Left hindlimb (tissue), 1 donor: ENCODE results near the gene PLSCR5.

Experiments used
- DNase-seq: peaks from one replicate; pipeline ENCODE4 v3.0.0-alpha.2; 2018

Gene PLSCR5

DNA sequence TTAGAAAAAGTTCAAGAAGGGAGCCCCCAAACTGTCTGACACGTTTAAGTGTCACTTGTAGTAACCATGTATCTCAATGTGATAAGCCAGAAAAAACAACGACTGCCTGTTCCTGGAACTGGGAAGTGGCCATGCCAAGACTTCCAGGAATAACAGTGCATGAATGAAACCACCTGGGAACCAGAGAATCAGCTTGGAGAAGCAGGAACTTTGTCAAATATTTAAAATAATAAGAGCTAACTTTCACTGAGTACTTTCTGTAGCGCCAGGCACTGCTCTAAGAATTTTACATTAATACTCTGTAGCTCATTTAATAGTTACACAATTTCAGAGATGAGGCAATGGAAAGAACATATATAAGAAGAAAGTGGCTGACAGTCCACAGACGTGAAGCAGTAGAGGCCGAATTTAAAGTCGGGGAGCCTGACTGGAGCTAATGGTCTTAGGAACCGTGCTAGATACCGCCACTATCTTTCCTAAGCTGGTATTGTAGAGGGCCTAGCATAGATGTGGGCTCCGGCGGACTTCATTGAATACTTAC lies 61.6 kb downstream of the PLSCR5 start:
- peak; percentile 57 for DNase-seq

DNA sequence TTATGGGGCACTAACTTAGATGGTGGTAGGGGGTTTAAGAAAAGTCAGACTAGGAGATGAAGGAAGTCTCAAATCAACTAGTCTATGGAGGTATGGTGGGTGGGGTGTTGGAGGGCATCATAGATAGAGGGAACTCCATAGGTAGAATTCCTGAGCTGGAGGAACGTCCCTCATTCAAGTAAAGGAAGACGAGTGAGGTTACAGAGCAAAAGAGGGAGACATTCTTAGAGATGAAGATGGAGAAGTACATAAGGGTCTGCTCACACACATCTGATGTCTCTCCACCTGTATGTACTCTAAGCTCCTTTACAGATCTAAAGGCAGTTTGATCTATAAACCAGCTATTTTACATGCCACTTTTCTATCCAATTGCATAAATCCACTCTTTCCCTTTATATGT lies 62.2 kb downstream of the PLSCR5 start:
- DNase-seq, result no peak

DNA sequence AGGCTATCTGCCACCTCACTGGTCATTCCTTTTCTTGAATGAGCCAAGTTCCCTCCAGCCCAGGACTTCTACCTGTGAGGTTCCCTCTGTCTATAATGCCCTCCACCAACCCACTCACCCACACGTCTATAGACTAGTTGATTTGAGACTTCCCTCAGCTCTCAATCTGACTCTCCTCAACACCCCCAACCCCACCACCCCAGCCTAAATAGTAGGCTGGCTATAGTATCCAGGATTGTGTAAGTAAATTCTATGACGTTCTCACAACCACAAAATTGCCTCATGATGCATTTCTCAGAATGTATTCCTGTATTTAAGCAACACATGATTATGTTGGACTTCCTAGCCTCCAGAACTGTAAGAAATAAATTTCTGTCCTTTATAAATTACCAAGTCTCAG lies 63.0 kb downstream of the PLSCR5 start:
- no peak for DNase-seq

DNA sequence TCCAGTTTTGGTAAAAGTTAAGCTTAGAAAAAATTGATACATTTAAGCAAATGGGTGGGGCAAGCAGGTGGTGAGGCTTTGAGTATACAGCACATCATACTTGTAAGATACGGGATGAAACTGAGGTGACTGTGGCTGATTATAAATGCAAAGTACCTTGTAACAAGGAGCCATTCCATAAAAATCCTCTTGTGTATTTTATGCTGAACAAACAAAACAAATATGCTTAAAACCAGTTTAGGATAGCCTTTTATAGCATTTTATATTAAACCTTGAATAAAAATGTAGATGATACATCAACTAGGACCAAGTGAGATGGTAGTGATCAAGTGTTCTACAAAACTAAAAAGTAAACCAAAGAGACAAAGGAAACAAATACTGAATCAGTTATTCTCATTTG lies 64.2 kb downstream of the PLSCR5 start:
- DNase-seq, result no peak

DNA sequence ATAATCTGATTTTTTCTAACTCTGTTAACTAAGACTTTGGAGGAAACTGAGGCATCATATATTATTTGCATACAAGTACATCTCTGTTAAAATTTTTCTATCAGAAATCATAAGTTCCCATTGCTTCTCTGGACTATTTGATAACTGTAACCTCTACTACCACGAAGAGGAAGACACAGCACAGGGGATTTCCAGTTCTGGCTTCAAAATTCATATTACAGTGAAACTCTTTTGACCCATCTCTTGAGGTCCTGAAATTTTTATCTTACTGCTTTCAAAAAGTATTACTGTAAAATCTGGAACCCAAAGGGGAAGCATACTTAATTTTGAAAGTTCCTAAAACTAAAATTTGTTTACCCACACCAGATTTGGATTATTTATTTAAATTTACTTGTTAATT lies 64.9 kb downstream of the PLSCR5 start:
- no peak for DNase-seq

DNA sequence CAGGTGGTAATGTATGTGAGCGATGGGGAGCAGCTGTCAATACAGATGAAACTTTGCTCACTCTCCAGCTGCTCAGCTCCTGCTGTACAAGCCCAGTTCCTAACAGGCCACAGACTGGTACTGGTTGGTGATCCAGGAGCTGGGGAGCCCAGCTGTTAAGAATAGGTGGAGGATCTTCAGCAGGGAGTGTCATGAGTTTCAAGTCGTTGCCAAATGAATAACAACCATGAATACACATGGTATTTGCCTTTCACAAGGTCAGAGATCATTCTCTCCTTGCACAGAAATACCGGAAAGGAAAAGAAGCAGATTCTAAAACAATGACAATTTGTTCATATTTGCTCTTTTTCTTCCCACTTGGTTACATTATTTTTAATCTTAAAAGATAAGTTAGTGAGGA lies 65.8 kb downstream of the PLSCR5 start:
- DNase-seq, result no peak

DNA sequence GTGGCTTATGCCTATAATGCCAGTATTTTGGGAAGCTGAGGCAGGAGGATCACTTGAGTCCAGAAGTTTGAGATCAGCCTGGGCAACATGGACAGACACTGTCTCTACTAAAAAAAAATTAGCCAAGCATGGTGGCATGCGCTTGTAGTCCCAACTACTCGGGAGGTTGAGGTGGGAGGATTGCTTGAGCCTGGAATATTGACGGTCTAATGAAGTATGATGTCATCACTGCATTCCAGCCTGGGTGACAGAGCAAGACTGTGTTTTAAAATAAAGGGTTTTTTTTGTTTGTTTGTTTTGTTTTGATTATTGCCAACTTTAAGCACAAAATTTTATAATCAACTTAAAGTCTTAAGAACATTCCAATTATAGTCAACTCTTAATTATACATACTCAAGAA lies 67.5 kb downstream of the PLSCR5 start:
- DNase-seq, result no peak

DNA sequence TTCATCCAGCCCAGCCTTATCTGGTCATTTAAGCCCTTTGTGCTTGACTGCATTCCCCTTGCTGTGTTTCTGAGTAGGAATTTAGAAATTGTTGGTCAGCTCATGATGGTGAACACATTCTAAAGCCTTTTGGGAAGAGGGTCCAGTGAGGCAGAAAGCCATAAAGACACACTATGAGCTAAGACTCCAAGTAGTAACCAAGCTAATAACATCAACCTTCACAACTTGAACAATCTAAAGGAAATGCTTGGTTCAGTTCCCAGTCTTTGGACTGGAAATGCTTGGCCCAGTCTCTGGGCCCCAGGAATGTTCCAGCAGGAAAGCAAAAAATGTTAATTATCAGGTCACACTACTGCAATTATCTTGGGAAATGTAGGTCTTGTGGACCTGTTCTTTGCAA lies 68.5 kb downstream of the PLSCR5 start:
- no peak for DNase-seq
